Panc1 (cell line): ENCODE results near the gene HUS1B.

Experiments
- CTCF ChIP-seq: fragments of 450-650 bp; IDR thresholded peaks from 2 replicates; pipeline ENCODE4 v1.5.1; 2017; ENCODE audit warnings: mild to moderate bottlenecking
- REST ChIP-seq, 2 experiments: IDR thresholded peaks; 2 replicates each; pipeline ENCODE4 v1.6.1; 2011 to 2012; ENCODE audit warnings: low read depth in 2 of 2, control low read depth in 1 of 2, low read length in 1 of 2, mild to moderate bottlenecking in 1 of 2, moderate library complexity in 1 of 2; ENCODE audit not compliant: insufficient read depth in 1 of 2

GRCh38 chr6:706146-706545, 49.2 kb upstream of the HUS1B start:
- TF ChIP-seq CTCF (no peak), REST (IDR thresholded peaks at IDR 0.05; ENCODE audit: insufficient read depth in 1 of 2, low read depth in 2 of 2, low read length in 1 of 2) (no peak)
